Neural crest cell (in vitro differentiated cells): ENCODE results near the gene DNAH17. TPM values are rescaled to one million over a fixed set of nuclear protein-coding genes. Genes with fewer than 3 reads are reported as not detected.

ENCODE experiments used
- DNase-seq: peaks from one replicate; pipeline ENCODE4 v3.0.0; 2021; ENCODE audit warnings: low read depth, mixed read lengths, low spot score
- H3K27ac Mint-ChIP-seq: one replicate; pipeline ENCODE4 v1.8.0; 2021; ENCODE audit warnings: mild to moderate bottlenecking, mixed read lengths; ENCODE audit not compliant: unreplicated experiment
- H3K27me3 Mint-ChIP-seq: 2 replicates; pipeline ENCODE4 v1.8.0; 2021; ENCODE audit warnings: low read depth, mild to moderate bottlenecking, mixed read lengths
- H3K36me3 Mint-ChIP-seq: 2 replicates; pipeline ENCODE4 v1.8.0; 2021; ENCODE audit warnings: low read depth, mild to moderate bottlenecking, mixed read lengths
- H3K4me1 Mint-ChIP-seq: 2 replicates; pipeline ENCODE4 v1.8.0; 2021; ENCODE audit warnings: mixed read lengths
- H3K4me3 Mint-ChIP-seq: one replicate; pipeline ENCODE4 v1.8.0; 2021; ENCODE audit warnings: mild to moderate bottlenecking, mixed read lengths
- H3K9me3 Mint-ChIP-seq: 2 replicates; pipeline ENCODE4 v1.8.0; 2021; ENCODE audit warnings: mixed read lengths
- CTCF ChIP-seq: fragments of 200-600 bp; sonication (generic); conservative IDR thresholded peaks from 2 replicates; pipeline ENCODE4 v1.5.0; 2021; ENCODE audit warnings: antibody characterized with exemption, mild to moderate bottlenecking
- total RNA-seq: library from RNA; stranded (reverse); gene quantifications from 2 replicates; pipeline ENCODE4 v1.2.1, GENCODE V29; 2021

DNAH17 gene
- total RNA-seq, 1 donor from 2014 or later, result 0.09 TPM

- no peaks in the 10 kb centered on the region for H3K9me3 Mint-ChIP-seq
- no peaks in the 10 kb centered on the region for H3K4me1 Mint-ChIP-seq
- no peaks in the 10 kb centered on the region for H3K27me3 Mint-ChIP-seq
- H3K36me3 Mint-ChIP-seq, result no peaks in the 10 kb centered on the region
- H3K4me3 Mint-ChIP-seq, result no peak overlapping the region
- TF ChIP-seq CTCF, result no peak
- no peak for DNase-seq
- H3K27ac Mint-ChIP-seq, result no peak overlapping the region
Measured at GRCh38 chr17:78514521-78514920, 62.7 kb downstream of the DNAH17 start.

- no peaks in the 10 kb centered on the region for H3K9me3 Mint-ChIP-seq
- no peak for DNase-seq
- H3K27me3 Mint-ChIP-seq, result peaks cover 3% of the 10 kb centered on the region
- H3K27ac Mint-ChIP-seq, result no peak overlapping the region
- no peak for TF ChIP-seq CTCF
- no peak overlapping the region for H3K4me3 Mint-ChIP-seq
- H3K4me1 Mint-ChIP-seq, result no peaks in the 10 kb centered on the region
- no peaks in the 10 kb centered on the region for H3K36me3 Mint-ChIP-seq
Measured at GRCh38 chr17:78512976-78513375, 64.2 kb downstream of the DNAH17 start.

- peaks cover 3% of the 10 kb centered on the region for H3K27me3 Mint-ChIP-seq
- no peak overlapping the region for H3K4me3 Mint-ChIP-seq
- H3K36me3 Mint-ChIP-seq, result no peaks in the 10 kb centered on the region
- DNase-seq, result no peak
- no peak overlapping the region for H3K27ac Mint-ChIP-seq
- TF ChIP-seq CTCF, result no peak
- H3K9me3 Mint-ChIP-seq, result no peaks in the 10 kb centered on the region
- H3K4me1 Mint-ChIP-seq, result no peaks in the 10 kb centered on the region
Measured at GRCh38 chr17:78510141-78511075, 66.8 kb downstream of the DNAH17 start.

GRCh38 chr17:78507526-78507925, 69.7 kb downstream of the DNAH17 start:
- H3K27ac Mint-ChIP-seq, result no peak overlapping the region
- H3K9me3 Mint-ChIP-seq, result no peaks in the 10 kb centered on the region
- peaks cover 3% of the 10 kb centered on the region for H3K27me3 Mint-ChIP-seq
- no peak for DNase-seq
- no peaks in the 10 kb centered on the region for H3K4me1 Mint-ChIP-seq
- TF ChIP-seq CTCF, result no peak
- no peaks in the 10 kb centered on the region for H3K36me3 Mint-ChIP-seq
- no peak overlapping the region for H3K4me3 Mint-ChIP-seq

- Mint-ChIP-seq H3K4me1 (no peaks in the 10 kb centered on the region), H3K4me3 (no peak overlapping the region), H3K27me3 (peaks cover 3% of the 10 kb centered on the region), H3K9me3 (no peaks in the 10 kb centered on the region), H3K36me3 (no peaks in the 10 kb centered on the region), H3K27ac (no peak overlapping the region)
- no peak for DNase-seq
- TF ChIP-seq CTCF, result no peak
Measured at GRCh38 chr17:78506454-78507309, 70.5 kb downstream of the DNAH17 start.
